Measurements from ENCODE around the gene RTKN.

The RTKN gene

DNA sequence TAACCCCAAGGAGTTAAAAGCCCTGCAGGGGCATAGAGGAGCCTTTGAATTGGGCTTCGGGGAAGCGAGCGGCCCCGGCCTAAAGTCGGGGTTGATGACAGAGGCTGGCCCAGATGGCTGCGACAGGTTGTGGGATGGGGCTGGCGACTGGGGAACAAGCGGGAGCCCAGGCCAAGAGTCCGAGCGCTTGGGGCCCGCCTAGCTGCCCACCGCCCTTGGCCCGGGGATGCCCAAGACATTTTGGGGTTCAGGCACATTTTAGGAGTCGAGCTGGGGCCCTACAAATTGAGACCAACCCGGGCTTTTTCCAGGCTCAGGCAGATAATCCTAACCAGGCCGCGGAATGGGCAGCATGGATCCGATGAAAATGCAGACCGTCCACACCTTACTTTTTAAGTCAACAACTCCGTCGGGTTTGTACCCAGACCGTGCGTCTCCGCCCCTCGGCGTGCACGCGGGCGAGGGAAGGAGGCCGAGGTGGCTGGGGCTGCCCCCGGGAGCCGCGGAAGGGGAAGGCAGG is 507 bp downstream of the RTKN start:
- H3K4me3 ChIP-seq (ENCODE audit: low read length): no peak overlapping the region
- no peak for DNase-seq (ENCODE audit: low read depth, low spot score)

DNA sequence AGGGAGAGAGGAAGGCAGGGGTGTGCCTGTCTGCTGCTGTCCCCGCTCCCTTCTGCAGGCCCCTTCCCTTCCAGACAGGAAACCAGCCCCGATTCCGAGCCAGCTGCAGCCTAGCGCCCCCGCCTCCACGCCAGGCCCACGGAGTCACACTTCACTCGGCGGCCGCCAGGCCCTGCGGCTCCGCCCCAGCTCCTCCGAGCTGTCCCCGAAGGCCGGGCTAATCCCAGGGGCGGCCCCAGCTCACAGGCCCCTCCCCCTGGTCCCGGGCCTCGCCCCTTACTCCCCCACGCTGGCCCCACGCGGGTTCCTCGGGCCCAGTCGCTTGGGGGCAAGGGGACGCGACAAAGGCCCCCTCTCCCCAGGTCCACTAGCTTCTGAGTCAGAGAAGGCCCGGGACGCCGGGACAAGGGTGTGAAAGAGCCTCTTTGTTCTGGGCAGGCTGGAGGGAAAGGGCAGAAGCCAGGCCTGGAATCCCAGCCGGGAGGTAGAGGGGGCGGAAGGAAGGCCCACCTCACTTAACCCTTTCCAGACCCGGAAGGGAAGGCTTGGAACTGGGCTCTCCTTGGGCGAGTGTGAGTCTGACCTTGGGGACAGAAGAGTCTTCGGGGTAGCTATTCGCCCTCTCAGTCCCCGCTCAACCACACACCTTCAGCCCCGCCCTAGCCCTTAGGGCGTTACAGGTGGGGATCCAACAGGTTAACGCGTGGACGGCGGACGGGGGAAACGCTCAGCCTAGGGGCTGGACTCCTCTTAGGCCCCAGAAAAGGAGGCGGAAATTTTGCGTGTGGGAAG is 1.2 kb downstream of the RTKN start:
- DNase-seq (ENCODE audit: low read depth, low spot score): no peak
- peak overlapping the region; percentile 20 for H3K4me3 ChIP-seq (ENCODE audit: low read length)

DNA sequence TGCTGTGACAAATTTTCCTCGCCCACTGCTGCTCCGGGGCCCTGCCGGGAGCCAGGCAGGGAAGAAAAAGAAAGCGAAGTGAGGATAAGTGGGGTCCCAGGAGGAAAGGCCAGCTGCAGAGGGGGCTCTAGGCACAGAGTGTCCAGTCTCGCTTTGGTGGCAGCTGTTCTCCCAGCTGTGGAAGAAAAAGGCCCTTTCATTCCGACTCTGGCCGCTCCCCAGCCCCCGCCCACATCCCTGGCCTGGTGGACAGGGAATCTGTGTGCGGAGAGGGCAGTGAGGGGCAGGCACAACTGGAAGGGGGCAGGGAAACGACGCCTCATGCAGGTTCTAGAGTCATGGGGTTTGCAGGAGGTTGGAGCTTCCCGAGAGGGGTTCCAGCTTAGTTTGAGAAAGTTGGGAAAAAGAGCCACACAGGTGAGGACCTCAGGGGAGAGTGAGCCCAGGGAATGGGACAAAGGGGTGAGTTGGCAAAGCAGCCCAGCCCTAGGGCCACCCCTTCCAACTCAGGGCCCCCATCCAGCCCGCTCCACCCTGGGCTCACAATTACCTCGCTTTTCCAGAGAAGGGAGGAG is 1.8 kb downstream of the RTKN start:
- DNase-seq (ENCODE audit: low read depth, low spot score): no peak

DNA sequence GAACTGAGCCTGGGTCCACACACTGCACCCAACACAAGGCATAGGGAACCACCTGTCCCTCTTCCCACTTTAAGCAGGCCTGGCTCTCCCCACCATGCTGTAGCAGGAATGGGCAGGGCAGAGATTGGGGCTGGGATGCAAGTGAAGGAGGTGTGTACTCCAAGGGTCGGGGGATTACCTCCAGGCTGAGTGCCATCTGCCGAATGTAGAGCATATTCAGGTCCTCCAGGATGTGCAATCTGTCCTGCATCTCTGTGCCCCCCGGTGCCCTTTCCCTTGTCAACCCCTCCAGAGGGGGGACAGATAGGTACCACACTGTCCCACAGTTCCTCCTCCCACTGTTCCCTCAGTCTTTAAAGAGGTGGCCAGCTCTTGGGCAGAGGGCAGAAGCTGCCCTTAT is 2.4 kb downstream of the RTKN start:
- DNase-seq (ENCODE audit: low read depth, low spot score): no peak
- no peak overlapping the region for H3K4me3 ChIP-seq (ENCODE audit: low read length)

More for the DNA sequence above, 1.8 kb downstream of the RTKN start:
- H3K4me3 ChIP-seq (ENCODE audit: low read length): peak overlapping the region; percentile 20

GRCh38 chr2:74438248-74438647 is 3.5 kb downstream of the RTKN start:
- no peak overlapping the region for H3K4me3 ChIP-seq (ENCODE audit: low read length)
- no peak for DNase-seq (ENCODE audit: low read depth, low spot score)

DNA sequence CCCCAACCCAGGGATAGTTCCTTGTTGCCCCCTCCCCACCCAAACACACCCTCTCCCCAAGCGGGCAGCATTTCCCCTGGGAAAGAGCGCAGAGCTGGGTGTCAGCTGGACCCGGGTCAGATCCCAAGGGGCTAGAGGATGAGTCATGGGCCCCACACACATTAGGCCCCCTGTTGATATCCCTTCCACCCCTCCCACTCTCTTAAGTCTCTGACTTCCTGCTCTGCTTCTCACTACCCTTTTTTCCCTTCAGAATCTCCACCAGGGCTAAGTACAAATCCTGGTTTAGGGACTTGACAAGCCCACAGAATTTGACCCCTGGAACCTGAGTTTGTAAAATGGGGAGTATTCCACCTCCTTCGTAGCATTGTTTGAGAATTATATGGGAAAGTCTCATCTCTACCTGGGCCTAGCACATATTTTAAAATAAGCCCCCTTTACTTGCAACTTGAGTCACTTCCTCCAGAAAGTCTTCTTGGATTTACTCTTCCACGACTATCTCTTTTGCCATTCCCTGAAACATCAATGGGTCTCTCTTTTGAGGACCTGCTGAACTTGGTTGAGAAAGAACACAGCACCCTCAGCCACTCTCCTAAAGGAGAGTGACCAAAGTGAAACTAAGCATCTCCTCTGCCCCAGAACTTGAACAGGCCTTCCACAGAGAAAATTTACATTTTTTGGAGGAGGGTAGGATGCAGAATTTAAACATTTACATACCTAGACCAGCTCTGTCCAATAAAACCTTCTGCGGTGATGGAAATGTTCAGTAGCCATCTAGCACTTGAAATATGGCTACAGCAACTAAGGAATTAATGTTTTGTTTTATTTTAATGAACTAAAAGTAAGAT is 4.7 kb downstream of the RTKN start:
- H3K4me3 ChIP-seq (ENCODE audit: low read length): no peak overlapping the region
- no peak for DNase-seq (ENCODE audit: low read depth, low spot score)

- DNase-seq (ENCODE audit: low read depth, low spot score): no peak
- no peak overlapping the region for H3K4me3 ChIP-seq (ENCODE audit: low read length)
Measured at GRCh38 chr2:74436111-74436805, 5.5 kb downstream of the RTKN start.

DNA sequence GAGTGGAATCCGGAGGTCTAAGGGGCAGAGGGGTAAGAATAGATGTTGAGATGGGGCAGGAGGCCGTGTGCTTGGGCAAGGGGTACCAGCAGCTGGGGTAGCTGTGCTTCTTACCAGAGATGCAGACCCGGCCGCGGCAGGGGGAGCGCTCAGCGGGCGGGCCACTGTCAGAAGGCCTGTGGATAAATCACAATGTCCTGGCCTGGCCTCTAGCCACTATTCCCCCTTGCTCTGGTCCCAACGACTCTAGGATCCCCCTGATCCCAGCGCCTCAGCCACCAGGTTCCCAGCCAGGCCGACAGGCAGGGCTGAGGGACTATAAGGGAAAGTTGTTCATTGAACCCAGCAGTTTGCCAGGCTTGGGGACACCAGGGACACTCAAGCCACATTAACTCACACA is 11.2 kb downstream of the RTKN start:
- H3K4me3 ChIP-seq (ENCODE audit: low read length): no peak overlapping the region
- no peak for DNase-seq (ENCODE audit: low read depth, low spot score)

DNA sequence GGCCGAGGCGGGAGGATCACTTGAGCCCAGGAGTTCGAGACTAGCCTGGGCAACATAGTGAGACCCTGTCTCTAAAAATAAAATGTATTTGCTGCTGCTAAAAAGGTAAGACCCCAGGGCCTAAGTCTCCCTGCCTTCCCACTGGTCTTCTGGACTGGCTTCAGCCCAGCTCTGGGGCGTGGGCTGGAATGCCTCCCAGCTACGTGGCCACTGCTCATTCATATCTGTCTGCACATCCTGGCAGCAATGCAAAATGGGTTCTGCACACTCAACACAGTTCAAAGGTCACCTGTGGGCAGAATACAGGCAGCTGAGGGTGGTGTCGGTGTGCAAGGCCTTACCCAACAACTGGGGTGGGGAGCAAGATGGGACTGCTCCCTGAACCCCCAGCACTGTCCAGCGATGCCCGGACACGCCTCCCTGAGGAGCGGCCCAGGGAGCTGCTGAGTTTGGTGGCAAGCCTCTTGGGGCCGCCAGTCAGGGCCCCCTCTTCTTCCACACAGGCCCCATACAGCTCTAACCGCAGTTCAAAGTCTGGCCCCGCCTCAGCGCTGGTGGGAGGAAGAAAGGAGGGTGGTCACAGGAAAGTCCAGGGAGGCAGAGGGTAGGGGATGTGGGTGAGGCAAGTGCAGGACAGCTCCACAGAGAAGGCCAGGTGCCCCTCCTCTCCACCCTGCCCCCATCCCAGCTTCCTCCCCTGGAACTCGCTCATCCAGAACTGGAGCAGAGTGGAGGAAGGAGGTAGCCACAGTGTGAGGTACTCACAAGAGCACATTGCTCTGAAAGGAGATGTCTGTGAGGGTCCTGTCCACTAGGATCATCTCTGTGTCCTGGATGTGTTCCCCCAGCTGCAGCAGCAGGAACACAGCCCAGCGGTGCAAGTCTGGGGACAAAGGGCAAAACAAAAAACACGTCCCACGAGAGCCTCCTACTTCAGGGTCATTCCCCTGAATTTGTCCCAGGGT is 12.0 kb downstream of the RTKN start:
- no peak for DNase-seq (ENCODE audit: low read depth, low spot score)
- H3K4me3 ChIP-seq (ENCODE audit: low read length): no peak overlapping the region

- no peak overlapping the region for H3K4me3 ChIP-seq (ENCODE audit: low read length)
- DNase-seq (ENCODE audit: low read depth, low spot score): no peak
Measured at GRCh38 chr2:74428675-74429074, 13.1 kb downstream of the RTKN start.

DNA sequence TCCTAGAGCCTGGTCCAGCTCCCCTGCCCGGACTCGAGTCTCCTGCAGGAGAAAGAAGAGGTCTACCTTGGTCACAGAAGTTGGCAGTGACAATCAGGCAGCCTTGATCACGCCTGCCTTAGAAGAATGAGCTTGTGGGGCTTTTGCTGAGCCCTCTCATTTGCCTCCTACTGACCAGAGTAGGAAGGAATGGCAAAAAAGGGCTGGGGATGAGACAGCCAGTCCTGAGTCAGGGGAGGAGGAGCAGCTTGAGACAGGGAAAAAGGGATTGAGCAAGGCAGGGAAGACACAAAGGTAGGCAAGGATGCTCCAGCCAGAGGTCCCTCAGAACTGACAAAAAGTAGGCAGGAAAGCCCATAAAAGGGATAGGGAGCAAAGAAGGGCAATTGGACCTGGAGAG is 14.2 kb downstream of the RTKN start:
- no peak for DNase-seq (ENCODE audit: low read depth, low spot score)
- H3K4me3 ChIP-seq (ENCODE audit: low read length): no peak overlapping the region

DNA sequence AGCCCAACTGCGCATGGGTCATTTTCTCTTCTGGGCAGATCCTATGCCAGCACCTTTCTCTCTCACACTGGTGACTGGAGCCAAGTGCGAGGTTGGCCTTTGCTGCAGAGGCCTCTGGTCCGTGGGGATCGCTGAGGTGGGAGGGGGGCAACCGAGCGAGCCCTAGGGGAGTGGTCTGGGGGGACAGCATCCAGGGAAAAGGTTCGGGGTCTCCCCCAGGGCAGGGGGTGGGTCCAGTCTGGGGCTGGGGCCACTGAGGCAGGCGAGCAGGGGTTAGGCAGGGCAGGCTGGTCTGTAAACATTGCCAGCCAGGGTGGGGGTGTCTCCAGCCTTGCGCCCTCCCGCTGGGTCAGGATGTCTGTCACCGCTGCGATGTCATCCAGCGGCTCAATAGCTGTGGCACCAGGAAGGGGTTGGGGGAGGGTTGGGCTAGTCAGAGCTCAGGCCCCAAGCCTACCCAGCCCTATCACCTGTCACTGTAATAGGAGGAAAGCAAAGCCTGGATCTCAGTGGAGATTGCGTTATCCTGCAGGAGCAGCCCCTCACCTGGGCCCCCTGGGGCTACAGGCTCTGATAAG is 15.5 kb downstream of the RTKN start:
- DNase-seq (ENCODE audit: low read depth, low spot score): no peak
- H3K4me3 ChIP-seq (ENCODE audit: low read length): no peak overlapping the region

GRCh38 chr2:74425523-74425922 is 16.2 kb downstream of the RTKN start:
- DNase-seq (ENCODE audit: low read depth, low spot score): no peak
- H3K4me3 ChIP-seq (ENCODE audit: low read length): no peak overlapping the region

DNA sequence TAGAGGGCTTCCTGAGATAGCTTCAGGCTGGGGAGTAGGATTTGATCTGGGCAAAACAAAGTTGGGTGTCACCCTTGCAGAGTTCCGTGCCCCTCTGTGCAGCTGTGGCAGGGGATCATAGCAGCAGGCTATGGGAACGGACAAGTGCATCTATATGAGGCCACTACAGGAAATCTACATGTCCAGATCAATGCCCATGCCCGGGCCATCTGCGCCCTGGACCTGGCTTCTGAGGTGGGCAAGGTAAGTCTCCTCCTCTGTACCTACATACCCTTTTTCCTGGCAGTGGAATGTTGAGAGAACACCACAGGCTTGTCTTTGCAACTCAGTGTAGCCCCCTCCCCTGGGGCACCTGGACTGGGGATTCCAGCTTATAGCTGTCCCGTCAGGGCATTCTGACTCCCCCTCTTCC is 16.7 kb downstream of the RTKN start:
- no peak overlapping the region for H3K4me3 ChIP-seq (ENCODE audit: low read length)

GRCh38 chr2:74424139-74424992 is 17.4 kb downstream of the RTKN start:
- no peak for DNase-seq (ENCODE audit: low read depth, low spot score)
- no peak overlapping the region for H3K4me3 ChIP-seq (ENCODE audit: low read length)

More for the DNA sequence above, 16.7 kb downstream of the RTKN start:
- no peak for DNase-seq (ENCODE audit: low read depth, low spot score)

DNA sequence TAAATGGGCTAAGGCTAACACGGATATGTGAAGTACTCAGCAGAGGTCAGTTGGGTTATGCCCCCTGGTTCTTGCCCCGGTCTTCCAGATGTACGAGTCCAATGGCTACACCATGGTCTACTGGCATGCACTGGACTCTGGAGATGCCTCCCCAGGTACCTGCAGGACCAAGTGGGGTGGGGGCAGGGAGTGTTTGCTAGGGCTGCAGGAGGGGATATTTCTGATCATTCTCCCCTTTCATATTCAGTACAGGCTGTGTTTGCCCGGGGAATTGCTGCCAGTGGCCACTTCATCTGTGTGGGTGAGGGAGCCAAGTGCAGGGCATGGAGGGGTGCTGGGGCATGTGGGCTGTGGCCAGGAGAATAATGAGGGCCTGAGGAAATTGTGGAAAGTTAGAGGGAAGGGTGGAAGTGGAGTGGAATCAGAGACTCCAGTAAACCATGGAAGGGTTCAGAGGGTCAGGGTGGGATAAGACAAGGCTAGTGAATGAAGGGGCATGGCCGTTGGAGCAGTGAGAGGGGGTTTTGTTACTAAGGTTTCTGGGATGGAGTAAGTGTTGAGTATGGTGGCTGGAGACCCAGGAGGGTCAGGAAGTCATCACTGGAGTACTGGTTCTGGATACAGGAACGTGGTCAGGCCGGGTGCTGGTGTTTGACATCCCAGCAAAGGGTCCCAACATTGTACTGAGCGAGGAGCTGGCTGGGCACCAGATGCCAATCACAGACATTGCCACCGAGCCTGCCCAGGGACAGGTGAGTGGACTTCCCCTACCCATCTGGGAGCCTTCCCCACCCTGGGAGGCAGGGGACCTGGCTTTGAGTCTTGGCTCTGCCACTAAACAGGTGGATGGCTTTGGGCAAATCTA is 18.3 kb downstream of the RTKN start:
- DNase-seq (ENCODE audit: low read depth, low spot score): no peak

More for the DNA sequence above, 18.3 kb downstream of the RTKN start:
- H3K4me3 ChIP-seq (ENCODE audit: low read length): no peak overlapping the region
